Adrenal gland (tissue), 5 donors: Measurements from ENCODE around the gene CLEC16A.

ENCODE experiments used
- CTCF ChIP-seq, 6 experiments: fragments of 450-650 bp in 4 of 6; fragments of 200-600 bp in 2 of 6; sonication (generic) in 1 of 6; IDR thresholded peaks; 1 replicate in 5 of 6; 2 replicates in 1 of 6; pipeline versions ENCODE4 v1.5.1 to v1.8.0; 2016 to 2021; ENCODE audit warnings: antibody characterized with exemption in 6 of 6, mild to moderate bottlenecking in 2 of 6, moderate library complexity in 1 of 6
- POLR2A ChIP-seq, 2 donors: fragments of 450-650 bp; IDR thresholded peaks; one replicate each; pipeline ENCODE4 v1.6.1; 2017; ENCODE audit warnings: antibody characterized with exemption in 2 of 2, mild to moderate bottlenecking in 2 of 2, moderate library complexity in 1 of 2
- donor health status: DM: no; HTN: no; CAD: no.

GRCh38 chr16:11080327-11080967, 136.1 kb downstream of the CLEC16A start:
- TF ChIP-seq CTCF (IDR thresholded peaks at IDR 0.05) (no peak), POLR2A (IDR thresholded peaks at IDR 0.05) (no peak)
